DOHH2 (cell line): Measurements from ENCODE around the gene MICAL2.

Experiments used
- CTCF ChIP-seq: fragments of 200-600 bp; sonication (generic); IDR thresholded peaks from one replicate; pipeline ENCODE4 v1.5.1; 2014; ENCODE audit warnings: antibody characterized with exemption, mild to moderate bottlenecking, low read depth, low read length; ENCODE audit not compliant: poor library complexity, severe bottlenecking
- EZH2phosphoT487 ChIP-seq: fragments of 200-600 bp; sonication (generic); IDR thresholded peaks from 2 replicates; pipeline ENCODE4 v1.6.1; 2017; ENCODE audit warnings: borderline replicate concordance, mild to moderate bottlenecking, antibody characterized with exemption, low read length, moderate library complexity, mixed read lengths

- no peak for TF ChIP-seq CTCF
- no peak for TF ChIP-seq EZH2phosphoT487
These were observed 170.6 kb downstream of the MICAL2 start for GRCh38 chr11:12280838-12281565.
